T1000 (cell line): Measurements from ENCODE around the gene ACE.

Source experiments
- DNase-seq: peaks from one replicate; lab custom pipeline; 2025; ENCODE audit warnings: mixed read lengths; lab: John Stamatoyannopoulos, UW

The ACE gene

GRCh38 chr17:63537991-63538692 lies 61.3 kb downstream of the ACE start:
- DNase-seq: no peak

DNA sequence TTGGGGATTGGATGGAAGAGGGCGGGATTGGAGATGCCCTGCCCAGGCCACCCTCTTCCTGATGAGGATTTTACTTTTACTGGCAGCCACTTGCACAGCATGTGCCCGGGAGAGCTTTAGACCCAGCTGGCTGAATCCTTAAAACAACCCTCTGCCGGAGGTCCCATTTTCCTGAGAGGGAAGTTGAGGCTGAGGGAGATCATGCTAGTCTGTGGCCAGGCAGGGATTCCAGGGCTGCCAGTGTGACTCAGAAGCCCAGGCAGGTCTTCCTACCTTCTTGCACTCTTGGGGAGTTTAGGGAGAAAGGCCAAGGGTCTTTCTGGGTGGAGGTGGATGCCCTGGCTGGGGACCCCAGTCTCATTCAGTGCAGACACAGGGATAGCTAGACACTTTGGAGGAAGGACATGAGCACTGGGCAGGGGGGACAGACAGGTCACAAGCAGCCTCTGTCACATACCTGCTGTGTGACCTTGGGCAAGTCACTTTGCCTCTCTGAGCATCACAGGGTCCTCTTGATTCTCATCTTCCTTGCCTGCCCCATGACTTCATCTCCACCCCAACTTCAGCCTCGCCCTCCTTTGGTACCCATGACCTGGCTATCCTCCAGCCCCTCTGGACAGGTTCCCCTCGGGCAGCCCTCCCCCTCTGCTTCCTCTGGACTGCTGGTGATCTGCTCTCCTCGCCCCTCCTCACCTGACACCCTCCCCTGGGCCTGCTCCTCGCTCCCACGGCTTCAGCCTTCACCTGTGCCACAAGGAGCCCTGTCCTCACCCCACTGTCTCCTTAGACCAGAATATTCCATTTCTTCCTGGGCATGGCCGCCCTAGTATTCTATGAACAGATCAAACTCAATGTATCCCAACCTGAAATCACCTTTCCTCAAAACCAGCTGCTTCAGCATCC lies 62.1 kb downstream of the ACE start:
- no peak for DNase-seq

- DNase-seq: no peak
Measured at GRCh38 chr17:63540590-63540989, 63.7 kb downstream of the ACE start.

DNA sequence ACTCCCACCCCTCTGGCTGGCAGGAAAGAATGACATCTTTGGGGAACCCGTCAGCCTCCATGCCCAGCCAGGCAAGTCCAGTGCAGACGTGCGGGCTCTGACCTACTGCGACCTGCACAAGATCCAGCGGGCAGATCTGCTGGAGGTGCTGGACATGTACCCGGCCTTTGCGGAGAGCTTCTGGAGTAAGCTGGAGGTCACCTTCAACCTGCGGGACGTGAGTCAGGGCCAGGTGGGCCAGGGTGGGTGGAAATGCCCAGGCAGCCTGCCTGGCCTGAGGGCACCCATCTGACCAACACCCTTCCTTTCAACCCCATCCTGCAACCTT lies 65.3 kb downstream of the ACE start:
- DNase-seq: no peak

GRCh38 chr17:63542942-63543821 lies 66.3 kb downstream of the ACE start:
- no peak for DNase-seq

DNA sequence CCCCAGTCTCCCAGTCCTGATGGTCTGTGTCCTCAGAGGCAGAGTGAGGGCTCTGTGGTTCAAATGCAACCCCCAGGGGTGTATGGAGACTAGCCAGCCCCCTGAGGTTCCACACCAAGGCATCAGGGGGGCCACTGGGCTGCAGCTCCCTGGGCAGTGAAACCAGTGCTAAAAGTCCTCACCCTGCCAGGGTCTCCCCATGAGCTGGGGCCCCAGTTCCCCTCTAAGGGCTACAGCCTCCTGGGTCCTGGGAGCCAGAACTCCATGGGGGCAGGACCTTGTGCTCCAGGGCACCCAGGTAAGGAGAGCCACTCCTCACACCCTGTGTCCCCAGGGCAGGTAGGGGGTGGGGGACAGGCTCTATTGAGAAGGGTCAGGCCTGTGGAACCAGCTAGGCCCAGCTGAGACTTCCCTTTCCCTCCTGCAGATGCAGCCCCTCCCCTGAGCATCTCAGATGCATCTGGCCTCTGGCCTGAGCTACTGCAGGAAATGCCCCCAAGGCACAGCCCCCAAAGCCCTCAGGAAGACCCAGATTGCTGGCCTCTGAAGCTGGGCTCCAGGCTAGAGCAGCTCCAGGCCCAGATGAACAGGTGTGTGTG lies 67.1 kb downstream of the ACE start:
- no peak for DNase-seq

GRCh38 chr17:63544467-63545301 lies 67.8 kb downstream of the ACE start:
- no peak for DNase-seq

DNA sequence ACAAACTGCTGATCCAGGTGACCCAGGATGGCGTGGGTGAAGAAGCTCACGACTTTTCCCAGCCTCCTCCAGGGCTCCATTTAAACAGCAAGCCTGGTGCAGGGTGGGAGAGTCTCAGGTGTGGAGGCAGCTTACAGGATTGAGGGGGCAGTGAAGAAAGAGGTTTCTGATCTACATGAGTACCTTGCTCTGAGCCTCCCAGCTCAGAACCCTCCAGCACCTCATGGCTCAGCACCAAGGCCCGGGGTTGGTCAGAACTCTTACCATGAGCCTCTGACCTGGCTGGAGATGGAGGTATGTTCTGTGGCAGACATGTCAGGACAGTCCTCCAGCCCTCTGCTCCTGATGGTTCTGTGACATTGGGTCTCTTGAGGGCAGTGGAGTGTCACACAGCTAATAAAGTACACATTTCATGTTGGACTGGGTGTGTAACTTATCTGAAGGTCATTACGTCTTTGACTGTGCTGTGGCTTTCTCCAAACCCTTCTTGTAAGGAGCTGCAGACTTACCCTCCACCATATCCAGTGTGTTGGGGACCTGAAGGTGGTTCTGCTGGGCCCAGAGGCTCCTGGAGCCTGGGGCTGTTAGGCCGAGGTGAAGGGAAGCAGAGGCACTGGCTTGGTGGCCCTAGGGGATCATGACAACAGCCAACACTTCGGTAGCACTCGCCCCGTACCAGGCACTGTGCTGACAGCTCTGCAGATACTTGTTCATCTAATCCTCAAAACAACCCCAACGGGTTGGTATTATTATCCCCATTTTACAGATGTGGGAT lies 69.6 kb downstream of the ACE start:
- DNase-seq: no peak

- DNase-seq: no peak
Measured at GRCh38 chr17:63547083-63547523, 70.2 kb downstream of the ACE start.
